Fibroblast of pulmonary artery (primary cell): ENCODE results near the gene GPC5.

Source experiments
- DNase-seq: peaks from one replicate; pipeline ENCODE4 v3.0.0-alpha.2; 2010; ENCODE audit warnings: low read depth
- H3K4me3 ChIP-seq: replicated peaks from 2 replicates; pipeline ENCODE4 v1.5.1; 2011; ENCODE audit warnings: low read depth, mild to moderate bottlenecking, control low read depth, low read length, moderate library complexity
- CTCF ChIP-seq: IDR thresholded peaks from 2 replicates; pipeline ENCODE4 v1.5.1; 2011; ENCODE audit warnings: mild to moderate bottlenecking, control low read depth, low read length, inconsistent platforms; ENCODE audit errors: missing control alignments

The GPC5 gene

GRCh38 chr13:91579320-91579719 lies 180.9 kb downstream of the GPC5 start:
- TF ChIP-seq CTCF: no peak
- no peak for DNase-seq
- no peak overlapping the region for H3K4me3 ChIP-seq

- no peak for DNase-seq
- H3K4me3 ChIP-seq: no peak overlapping the region
- TF ChIP-seq CTCF: no peak
Measured at GRCh38 chr13:91580749-91581148, 182.3 kb downstream of the GPC5 start.

GRCh38 chr13:91586609-91587008 lies 188.2 kb downstream of the GPC5 start:
- no peak for DNase-seq
- TF ChIP-seq CTCF: no peak
- H3K4me3 ChIP-seq: no peak overlapping the region

GRCh38 chr13:91588541-91588940 lies 190.1 kb downstream of the GPC5 start:
- DNase-seq: no peak
- H3K4me3 ChIP-seq: no peak overlapping the region
- no peak for TF ChIP-seq CTCF

- no peak overlapping the region for H3K4me3 ChIP-seq
- TF ChIP-seq CTCF: no peak
- DNase-seq: no peak
Measured at GRCh38 chr13:91592056-91593014, 193.9 kb downstream of the GPC5 start.

GRCh38 chr13:91593456-91593855 lies 195.0 kb downstream of the GPC5 start:
- TF ChIP-seq CTCF: no peak
- DNase-seq: no peak
- no peak overlapping the region for H3K4me3 ChIP-seq

GRCh38 chr13:91594061-91594460 lies 195.6 kb downstream of the GPC5 start:
- no peak for TF ChIP-seq CTCF
- no peak overlapping the region for H3K4me3 ChIP-seq
- no peak for DNase-seq
